ENCODE results near the gene MTHFD2.

DNA sequence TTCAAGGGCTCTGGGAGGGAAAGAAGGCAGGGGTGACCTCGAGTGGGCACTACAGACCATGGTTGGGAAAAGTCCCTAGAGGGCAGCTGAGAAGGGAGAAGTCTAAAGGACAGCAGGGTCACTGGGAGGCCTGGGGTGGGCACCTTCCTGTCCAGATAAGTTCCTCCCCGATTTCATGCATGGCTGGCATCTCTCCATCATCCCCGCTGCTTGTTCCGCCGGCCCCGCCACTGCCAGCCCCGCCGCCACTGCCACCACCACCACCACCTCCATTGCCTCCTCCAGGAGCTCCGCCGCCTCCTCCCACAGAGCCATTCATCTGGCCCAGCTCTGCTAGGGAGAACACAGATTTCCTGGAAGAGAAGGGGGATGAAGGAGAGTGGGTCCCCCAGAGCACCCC is 53.6 kb downstream of the MTHFD2 start:
- TF ChIP-seq, protein P1, sequence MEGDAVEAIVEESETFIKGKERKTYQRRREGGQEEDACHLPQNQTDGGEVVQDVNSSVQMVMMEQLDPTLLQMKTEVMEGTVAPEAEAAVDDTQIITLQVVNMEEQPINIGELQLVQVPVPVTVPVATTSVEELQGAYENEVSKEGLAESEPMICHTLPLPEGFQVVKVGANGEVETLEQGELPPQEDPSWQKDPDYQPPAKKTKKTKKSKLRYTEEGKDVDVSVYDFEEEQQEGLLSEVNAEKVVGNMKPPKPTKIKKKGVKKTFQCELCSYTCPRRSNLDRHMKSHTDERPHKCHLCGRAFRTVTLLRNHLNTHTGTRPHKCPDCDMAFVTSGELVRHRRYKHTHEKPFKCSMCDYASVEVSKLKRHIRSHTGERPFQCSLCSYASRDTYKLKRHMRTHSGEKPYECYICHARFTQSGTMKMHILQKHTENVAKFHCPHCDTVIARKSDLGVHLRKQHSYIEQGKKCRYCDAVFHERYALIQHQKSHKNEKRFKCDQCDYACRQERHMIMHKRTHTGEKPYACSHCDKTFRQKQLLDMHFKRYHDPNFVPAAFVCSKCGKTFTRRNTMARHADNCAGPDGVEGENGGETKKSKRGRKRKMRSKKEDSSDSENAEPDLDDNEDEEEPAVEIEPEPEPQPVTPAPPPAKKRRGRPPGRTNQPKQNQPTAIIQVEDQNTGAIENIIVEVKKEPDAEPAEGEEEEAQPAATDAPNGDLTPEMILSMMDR (conservative IDR thresholded peaks at IDR 0.05 in 1 of 2, IDR thresholded peaks at IDR 0.05 in 1 of 2; ENCODE audit: extremely low read depth in 1 of 2, insufficient read depth in 1 of 2, low read depth in 1 of 2, low read length in 2 of 2), result no peak
- TF ChIP-seq EZH2 (IDR thresholded peaks at IDR 0.05; ENCODE audit: borderline replicate concordance, low read length), result no peak

Data from mammary epithelial cell (primary cell).